ENCODE data around the gene ISLR. TPM values are rescaled to one million over a fixed set of nuclear protein-coding genes. Genes with fewer than 3 reads are reported as not detected.

ISLR gene
- total and polyA plus RNA-seq, 9 donors = 82.4 to 314 (median 152) TPM

DNA sequence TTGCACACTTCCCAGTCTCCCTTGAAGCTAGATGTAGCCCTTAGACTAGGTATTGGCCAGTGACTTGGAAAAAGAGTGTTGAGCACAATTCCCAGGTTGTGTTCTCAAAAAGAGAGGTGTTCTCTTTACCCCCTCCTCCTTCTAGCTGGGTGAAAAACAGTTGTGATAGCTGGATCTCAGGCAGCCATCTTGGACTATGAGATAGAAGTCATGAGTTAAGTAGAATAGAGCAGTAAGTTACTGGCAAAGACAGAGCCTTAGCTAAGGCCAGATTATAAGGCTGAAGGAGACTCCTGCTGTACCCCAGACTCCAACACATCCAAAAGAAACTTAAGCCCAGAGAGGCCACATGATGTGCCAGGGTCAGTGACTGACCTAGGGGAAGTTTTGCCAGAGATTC, 37.2 kb downstream of the ISLR start:
- no peak overlapping the region for H3K27ac ChIP-seq
- TF ChIP-seq CTCF (IDR thresholded peaks at IDR 0.05) (no peak), POLR2A (IDR thresholded peaks at IDR 0.05) (no peak), EP300 (IDR thresholded peaks at IDR 0.05) (no peak)
- no peak overlapping the region for H3K4me3 ChIP-seq
- no peaks in the 10 kb centered on the region for H3K9me3 ChIP-seq
- no peaks in the 10 kb centered on the region for H3K4me1 ChIP-seq (ENCODE audit: insufficient read depth)
- no peaks in the 10 kb centered on the region for H3K27me3 ChIP-seq
- intact Hi-C loops (cut with DNase I) = no loop called here
- no peaks in the 10 kb centered on the region for H3K36me3 ChIP-seq
- no peak for DNase-seq

- Histone ChIP-seq H3K4me3 (no peak overlapping the region), H3K4me1 (ENCODE audit: insufficient read depth) (no peaks in the 10 kb centered on the region), H3K27me3 (no peaks in the 10 kb centered on the region), H3K9me3 (no peaks in the 10 kb centered on the region), H3K27ac (no peak overlapping the region), H3K36me3 (no peaks in the 10 kb centered on the region)
- 91 to 100% (median 100%) methylated on average over 1 of the region's 1 CpG for WGBS, 3 donors
- intact Hi-C loops (cut with DNase I) = no loop called here
- TF ChIP-seq EP300 (IDR thresholded peaks at IDR 0.05) (no peak), POLR2A (IDR thresholded peaks at IDR 0.05) (no peak), CTCF (IDR thresholded peaks at IDR 0.05) (no peak)
- no peak for DNase-seq
Observed at GRCh38 chr15:74211656-74212055, 38.1 kb downstream of the ISLR start.

GRCh38 chr15:74212494-74212893, 39.0 kb downstream of the ISLR start:
- WGBS, 3 donors = 73 to 84% (median 77%) methylated on average over 9 of the region's 9 CpGs
- no peak for TF ChIP-seq POLR2A (IDR thresholded peaks at IDR 0.05)
- TF ChIP-seq CTCF (IDR thresholded peaks at IDR 0.05) = no peak
- TF ChIP-seq EP300 (IDR thresholded peaks at IDR 0.05) = no peak
- no peaks in the 10 kb centered on the region for H3K9me3 ChIP-seq
- no peaks in the 10 kb centered on the region for H3K4me1 ChIP-seq (ENCODE audit: insufficient read depth)
- intact Hi-C loops (cut with DNase I) = no loop called here
- no peak for DNase-seq
- H3K27ac ChIP-seq = no peak overlapping the region
- H3K27me3 ChIP-seq = no peaks in the 10 kb centered on the region
- no peak overlapping the region for H3K4me3 ChIP-seq
- H3K36me3 ChIP-seq = no peaks in the 10 kb centered on the region

DNA sequence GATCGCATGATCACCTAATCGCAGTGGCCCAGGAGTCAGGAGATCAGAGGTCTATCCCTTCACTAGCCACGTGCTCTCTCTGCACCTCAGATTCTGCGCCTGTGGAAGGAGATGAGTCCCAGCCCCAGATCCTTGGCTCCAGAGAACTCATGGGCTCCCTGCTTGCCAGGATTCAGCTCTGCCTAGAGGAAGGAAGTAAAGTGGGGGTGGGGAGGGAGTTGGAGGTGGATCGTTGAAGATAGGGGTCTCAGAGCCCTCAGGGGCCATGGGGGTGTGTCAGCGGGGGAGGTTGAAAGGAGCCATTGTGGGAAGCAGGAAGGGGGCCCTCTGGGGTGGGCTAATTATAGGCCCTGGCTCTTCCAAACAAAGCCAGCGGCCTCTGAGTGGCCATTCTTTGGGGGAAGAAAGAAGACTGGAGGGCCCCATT, 40.4 kb downstream of the ISLR start:
- Histone ChIP-seq H3K36me3 (no peaks in the 10 kb centered on the region), H3K27ac (no peak overlapping the region), H3K27me3 (no peaks in the 10 kb centered on the region), H3K9me3 (no peaks in the 10 kb centered on the region), H3K4me3 (no peak overlapping the region), H3K4me1 (ENCODE audit: insufficient read depth) (no peaks in the 10 kb centered on the region)
- 51 to 68% (median 66%) methylated on average over 7 of the region's 7 CpGs for WGBS, 3 donors
- DNase-seq = no peak
- TF ChIP-seq CTCF (IDR thresholded peaks at IDR 0.05) (no peak), POLR2A (IDR thresholded peaks at IDR 0.05) (no peak), EP300 (IDR thresholded peaks at IDR 0.05) (no peak)
- intact Hi-C loops (cut with DNase I) = no loop called here

Data from ovary (tissue), 9 donors.